GM19043 (cell line): Measurements from ENCODE around the gene SAMHD1.
"Not testable (repeated sequence)": the region's sequence is repeated elsewhere in the genome, so short reads cannot be mapped to it uniquely, and the experiment has no call there.

Experiments
- ATAC-seq: cut with Tn5 transposase; IDR thresholded peaks from one replicate; pipeline ENCODE4 v1.9.1; 2021; ENCODE audit warnings: low read depth; ENCODE audit not compliant: unreplicated experiment

Gene SAMHD1

GRCh38 chr20:36875702-36876472 lies 75.6 kb downstream of the SAMHD1 start, which contains the start of gene TLDC2:
TLDC2 (plus strand) TSS chr20:36876138; CDS start chr20:36876175, 37 bp downstream.
- no peak for ATAC-seq

GRCh38 chr20:36875093-36875492 lies 76.4 kb downstream of the SAMHD1 start:
- not testable (repeated sequence) for ATAC-seq

- no peak for ATAC-seq
Observed at GRCh38 chr20:36873498-36874189, 77.9 kb downstream of the SAMHD1 start.

DNA sequence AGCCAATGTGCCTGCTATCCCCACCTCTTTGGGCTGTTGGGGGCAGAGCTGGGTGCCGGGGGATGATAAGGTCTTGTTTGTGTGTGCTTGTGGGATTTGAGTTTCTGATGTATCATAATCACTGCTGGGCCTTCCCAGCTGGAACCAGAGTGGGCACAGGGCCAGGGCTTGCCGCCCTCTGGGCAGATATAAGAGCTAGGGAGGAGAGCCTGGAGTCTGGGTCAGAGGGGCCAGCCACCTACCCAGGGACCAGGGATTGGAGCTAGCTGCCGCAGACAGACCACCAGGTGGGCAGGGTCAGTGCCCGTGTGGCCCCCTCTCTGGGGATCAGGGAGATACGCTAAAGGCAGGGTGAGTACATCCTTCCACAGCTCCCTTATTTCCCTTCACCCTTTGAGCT lies 78.7 kb downstream of the SAMHD1 start:
- no peak for ATAC-seq

DNA sequence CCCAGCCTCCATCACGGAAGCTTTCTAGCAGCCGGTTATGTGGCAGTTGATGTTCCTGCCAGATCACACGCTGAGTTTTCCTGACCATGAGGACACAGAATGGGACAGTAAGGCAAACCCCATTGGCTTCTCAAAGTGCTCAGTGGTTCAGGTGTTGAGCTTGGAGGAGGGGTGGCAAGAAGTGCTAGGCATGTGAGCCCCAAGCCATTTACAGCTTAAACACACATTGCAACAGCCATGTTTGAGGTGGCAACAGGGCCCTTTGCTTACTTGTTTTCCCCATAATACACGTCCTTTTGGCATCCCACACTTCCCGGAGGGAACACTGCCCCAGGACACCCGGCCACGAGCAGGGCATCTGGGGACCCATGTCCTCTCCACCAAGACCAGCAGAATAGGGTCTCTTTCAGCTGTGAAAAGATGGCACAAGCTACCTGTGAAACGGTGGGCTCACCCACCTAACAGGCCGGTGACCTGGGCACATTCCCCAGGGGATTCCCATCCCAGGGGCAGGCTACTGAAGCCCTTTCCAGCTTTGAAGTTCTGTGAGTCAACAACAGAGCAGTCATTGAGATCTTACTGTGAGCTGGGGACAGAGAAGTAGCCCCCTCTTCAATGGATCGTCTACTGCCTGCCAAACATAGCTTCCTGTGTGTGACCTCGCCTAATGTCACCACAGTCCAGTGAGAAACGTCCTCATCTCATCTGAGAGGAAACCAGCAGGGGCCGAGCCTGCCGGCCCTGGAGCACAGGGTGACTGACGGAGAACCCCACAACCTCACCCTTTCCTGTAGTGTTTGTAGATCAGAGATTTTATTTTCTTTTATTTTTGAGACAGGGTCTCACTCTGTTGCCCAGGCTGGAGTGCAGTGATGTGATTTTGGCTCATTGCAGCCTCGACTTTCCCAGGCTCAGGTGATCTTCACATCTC lies 79.6 kb downstream of the SAMHD1 start:
- no peak for ATAC-seq

- no peak for ATAC-seq
Observed at GRCh38 chr20:36866681-36867495, 84.6 kb downstream of the SAMHD1 start.

DNA sequence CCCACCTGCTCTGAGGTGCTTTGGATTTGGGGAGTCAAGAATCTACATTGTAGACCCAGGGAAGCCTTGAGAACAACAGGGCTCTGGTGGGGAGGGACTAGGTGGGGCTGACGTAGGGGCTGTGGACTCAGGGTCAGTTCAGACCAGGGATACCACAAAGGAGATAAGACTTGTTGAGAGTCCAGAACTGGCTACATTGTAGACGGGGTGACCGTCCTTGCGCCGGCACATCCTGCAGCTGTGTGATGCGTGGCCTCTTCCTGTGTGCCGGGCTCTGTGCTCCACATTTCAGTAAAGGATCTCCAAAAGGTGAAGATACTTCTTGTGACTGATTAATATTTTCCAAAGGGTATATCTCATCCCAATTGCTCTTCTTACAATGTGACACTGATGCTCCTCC lies 85.3 kb downstream of the SAMHD1 start:
- no peak for ATAC-seq

DNA sequence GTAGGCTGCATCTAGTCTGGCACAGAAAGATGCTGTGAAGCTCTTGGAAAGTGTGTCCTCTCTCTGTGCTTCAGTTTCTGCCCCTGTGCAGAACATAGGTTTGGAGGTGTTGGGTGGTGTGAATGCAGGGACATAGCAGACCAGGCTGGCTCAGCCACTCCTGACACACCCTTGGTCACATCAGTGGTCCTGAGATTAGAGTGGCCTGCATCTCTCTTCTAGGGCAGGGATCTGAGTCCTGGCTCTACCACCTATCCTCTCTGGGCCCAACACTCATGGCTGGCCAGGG lies 85.7 kb downstream of the SAMHD1 start:
- no peak for ATAC-seq

DNA sequence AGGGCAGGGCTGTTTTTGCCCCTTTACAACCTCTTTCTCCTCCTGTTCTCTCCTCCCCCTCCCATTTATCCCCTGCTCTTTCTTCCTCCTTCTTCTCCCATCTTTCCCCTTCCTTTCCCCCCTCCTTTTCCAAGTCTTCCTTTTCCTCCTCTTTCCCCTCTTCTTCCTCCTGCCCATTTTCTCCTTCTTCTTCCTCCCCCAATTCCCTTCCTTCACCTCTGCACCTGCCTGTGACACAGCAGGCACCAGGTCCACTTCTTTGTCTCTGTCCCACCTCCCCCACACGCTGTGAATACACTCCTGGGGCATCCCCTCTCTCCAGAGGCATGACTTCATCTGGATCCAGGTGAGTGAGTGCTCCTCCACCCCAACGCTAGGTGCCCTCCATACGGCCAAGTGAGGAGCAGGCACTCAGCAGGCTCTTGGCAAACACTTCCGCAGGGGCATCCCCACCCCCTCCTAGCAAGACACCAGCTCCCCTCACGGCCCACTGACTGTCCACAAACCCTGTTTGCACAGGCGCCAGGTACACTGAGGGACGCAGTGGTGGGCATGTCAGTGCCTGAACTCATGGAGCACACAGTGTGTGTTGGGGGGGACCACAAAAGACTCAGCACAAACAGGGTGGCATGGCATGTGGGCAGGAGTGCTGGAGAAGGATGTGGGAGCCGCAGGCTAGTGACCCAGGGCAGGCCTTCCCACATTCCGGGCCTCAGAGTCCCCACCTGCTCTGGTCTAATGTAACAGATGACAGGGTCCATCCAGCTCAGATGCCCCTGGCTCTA lies 86.2 kb downstream of the SAMHD1 start:
- no peak for ATAC-seq

DNA sequence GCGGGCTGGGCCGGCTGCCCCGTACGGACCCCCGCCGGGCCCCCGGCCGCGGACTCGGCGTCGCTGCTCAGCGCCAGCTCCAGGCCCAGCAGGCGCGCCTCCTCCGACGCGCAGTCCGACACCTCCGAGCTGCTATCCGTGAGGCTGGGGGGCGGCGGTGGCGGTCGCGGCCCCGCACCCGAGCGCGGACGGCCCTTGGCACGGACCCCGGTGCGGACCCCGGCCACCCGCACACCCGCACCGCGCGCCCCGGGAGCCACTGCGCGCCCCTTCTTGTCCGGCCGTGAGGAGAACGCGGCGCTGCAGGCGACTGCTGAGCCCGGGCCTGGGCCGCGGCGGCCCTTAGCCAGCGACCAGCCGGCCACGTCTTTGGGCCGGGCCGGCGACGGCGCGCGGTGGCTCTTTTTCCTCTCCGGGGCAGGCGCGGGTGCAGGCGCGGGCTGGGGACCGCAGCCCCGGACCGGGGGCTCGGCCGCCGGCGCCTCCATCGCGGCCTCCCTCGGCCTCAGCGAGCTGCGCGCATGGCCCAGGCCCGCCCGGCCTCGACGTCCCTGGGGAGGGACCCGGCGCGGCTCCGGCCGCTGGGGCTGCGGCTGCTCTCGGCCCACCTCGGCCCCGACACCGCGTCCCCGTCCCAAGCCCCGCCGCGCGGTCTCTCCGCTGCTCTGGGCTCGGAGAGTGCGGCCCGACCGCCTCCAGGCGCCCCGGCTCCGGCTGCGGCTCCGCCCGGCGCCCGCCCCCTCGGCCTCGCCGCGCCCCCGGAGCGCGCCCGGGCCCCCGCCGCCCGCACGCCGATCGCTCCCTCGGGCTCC lies 88.4 kb downstream of the SAMHD1 start:
- ATAC-seq, result peak; percentile 14

DNA sequence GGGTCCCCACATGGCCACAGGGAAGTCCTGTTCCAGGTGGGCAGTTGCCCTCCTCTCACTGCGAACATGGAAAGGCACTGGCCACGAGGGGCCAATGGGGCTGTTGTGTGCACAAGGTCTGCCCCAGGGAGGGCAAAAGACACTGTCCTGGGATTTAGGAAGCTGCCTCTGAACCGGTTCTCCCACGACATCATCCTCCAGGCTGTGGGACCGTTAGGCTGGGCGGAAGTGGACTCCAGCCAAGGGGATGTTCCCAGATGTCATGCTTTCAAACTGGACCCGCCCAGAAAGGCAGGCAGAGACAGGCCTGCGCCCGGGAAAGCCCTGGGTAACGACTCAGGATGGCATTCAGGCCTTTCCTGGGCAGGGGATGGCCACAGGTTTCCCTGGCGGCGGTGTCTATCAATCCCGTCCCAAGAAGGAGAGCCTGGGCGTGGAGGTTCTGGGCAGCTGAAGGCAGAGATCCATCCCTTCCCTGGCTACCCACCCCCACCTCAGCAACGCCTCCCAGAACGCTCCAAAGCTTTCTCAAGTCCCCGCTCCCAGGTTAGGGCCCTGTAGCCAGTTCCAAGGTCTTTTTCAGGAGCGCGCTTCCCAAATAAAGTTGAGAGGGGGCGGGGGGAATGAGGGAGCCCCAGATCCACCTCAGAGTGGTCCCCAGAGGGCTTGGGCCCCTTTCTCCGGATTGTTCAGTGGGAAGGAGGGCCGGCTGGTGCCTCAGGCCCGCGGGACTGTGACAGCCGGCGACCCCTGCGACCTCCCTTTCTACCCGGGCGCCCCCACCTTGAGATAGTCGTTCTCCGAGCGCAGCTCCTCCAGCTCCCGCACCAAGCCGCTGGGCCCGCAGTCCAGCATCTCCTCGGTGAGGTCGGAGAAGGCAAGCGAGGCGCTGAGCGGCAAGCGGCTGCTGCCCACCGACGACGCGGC lies 89.4 kb downstream of the SAMHD1 start:
- ATAC-seq, result no peak

- ATAC-seq, result no peak
Observed at GRCh38 chr20:36861625-36861874, 90.0 kb downstream of the SAMHD1 start.

DNA sequence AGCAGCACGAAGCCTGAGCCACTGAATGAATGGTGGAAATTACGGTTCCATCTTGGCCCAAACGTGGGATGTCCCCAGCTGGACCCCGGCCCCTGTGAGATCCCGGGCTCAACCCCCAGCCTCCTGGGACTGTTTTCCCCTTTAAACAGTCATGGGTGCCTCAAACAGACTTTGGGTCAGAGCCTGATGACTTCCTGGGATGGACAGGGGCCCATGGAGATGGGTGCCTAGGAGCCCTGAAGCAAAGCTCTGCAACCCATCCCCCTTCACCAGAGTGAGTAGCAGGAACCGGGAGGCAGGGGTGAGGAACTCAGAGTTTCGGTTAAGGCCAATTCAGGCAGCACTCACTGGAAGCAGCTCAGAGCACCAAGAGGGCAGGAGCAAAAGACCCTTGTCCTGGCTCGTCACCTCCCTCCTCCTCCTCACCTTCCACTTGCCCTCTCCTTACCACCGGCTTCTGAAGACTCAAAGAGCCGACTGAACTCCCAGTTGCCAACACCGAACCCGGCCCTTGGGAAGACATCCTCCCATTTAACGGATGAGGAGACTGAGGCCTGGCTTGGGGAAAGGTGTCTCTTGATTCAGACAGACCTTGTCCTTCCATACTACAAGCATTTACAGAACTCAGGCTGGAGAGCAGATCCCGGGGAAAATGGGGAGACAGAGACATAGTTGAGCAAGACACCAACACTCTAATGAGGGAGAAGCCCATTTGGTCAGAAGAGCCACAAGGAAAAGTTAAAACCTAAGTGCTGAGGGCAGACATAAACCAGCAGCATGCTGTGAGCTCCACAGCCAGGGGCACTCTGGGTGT lies 90.5 kb downstream of the SAMHD1 start:
- no peak for ATAC-seq

- no peak for ATAC-seq
Observed at GRCh38 chr20:36860339-36860738, 91.2 kb downstream of the SAMHD1 start.

- ATAC-seq, result no peak
Observed at GRCh38 chr20:36859700-36860330, 91.7 kb downstream of the SAMHD1 start.

DNA sequence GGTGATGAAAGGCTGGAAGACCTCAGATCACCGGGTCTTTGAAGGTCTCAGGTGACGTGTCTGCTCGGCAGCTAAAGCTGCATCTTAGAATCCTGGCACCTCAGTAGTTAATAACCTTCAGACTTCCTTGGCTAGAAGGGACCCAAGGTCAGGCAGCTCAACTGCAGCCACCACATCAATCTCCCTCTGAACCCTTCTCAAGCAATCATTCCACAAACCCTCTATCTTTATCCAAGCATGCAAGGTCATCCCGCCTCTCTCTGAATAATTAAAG lies 92.3 kb downstream of the SAMHD1 start:
- ATAC-seq, result no peak
